LNCaP clone FGC (cell line): Measurements from ENCODE around the gene UBE3B.
A peak's percentile ranks its signal among the peaks of the same experiment; 100 is the strongest.

Experiments used
- DNase-seq: peaks from one replicate; pipeline ENCODE4 v3.0.0-alpha.2; 2011; ENCODE audit warnings: low read depth
- H3K4me3 ChIP-seq: 2 replicates; pipeline ENCODE4 v1.5.1; 2011; ENCODE audit warnings: mild to moderate bottlenecking, low read depth, low read length, control low read depth
- CTCF ChIP-seq: IDR thresholded peaks from 2 replicates; pipeline ENCODE4 v1.5.1; 2012; ENCODE audit warnings: mild to moderate bottlenecking; ENCODE audit not compliant: control insufficient read depth, insufficient read depth; ENCODE audit errors: extremely low read depth

Gene UBE3B

DNA sequence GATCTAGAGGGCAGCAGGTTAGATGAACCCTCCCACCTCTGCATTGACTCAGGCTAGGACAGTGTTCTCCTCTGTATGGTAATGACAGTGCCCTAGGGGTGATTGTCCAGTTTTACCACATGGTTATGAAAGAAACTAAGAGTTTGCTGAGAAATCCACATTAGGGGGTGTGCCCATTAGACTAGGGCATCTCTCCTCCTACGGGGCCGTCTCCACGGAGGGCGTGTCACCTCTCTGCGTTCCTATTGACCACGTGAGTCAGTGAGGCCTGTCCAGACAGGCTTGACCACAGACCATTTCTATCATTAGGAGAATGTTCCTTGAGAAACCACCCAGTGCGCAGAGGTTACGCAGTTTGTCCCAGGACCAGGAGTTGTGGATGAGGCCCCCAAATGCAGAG is 104.4 kb downstream of the UBE3B start:
- no peak for DNase-seq
- no peak overlapping the region for H3K4me3 ChIP-seq
- no peak for TF ChIP-seq CTCF

DNA sequence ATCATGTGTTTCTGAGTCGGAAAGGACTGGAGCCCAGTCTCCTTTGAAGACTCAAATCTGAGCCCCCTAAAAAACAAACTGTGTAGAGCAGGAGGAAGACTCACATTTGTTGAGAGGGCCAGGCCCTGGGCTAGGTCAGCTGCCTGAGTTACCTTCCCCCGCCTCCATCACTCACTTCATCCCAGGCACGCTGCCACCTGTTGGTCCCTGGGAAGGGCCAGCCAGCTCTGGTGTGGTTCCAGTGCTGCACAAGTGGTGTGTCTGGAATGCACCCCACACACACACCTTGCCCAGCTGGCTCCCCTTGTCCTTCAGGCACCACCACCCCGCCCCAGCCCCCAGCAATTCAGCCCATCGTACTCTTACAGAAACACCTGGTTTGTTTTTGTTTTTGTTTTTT is 105.2 kb downstream of the UBE3B start:
- TF ChIP-seq CTCF: peak; percentile 36
- H3K4me3 ChIP-seq: no peak overlapping the region
- DNase-seq: no peak

- DNase-seq: no peak
- H3K4me3 ChIP-seq: no peak overlapping the region
- no peak for TF ChIP-seq CTCF
Measured at GRCh38 chr12:109583733-109584132, 106.3 kb downstream of the UBE3B start.
